EH (cell line): ENCODE results near the gene MINDY3.

ENCODE experiments used
- DNase-seq: peaks from one replicate; pipeline ENCODE4 v3.0.0-alpha.2; 2015; ENCODE audit warnings: low read depth

MINDY3 gene

GRCh38 chr10:15805395-15806058 lies 54.8 kb downstream of the MINDY3 start:
- DNase-seq: no peak

- DNase-seq: no peak
These were observed 56.2 kb downstream of the MINDY3 start for GRCh38 chr10:15804109-15804508.

GRCh38 chr10:15802375-15802949 lies 57.8 kb downstream of the MINDY3 start:
- DNase-seq: peak; percentile 17

- no peak for DNase-seq
These were observed 58.7 kb downstream of the MINDY3 start for GRCh38 chr10:15801641-15802040.

GRCh38 chr10:15801147-15801546 lies 59.2 kb downstream of the MINDY3 start:
- no peak for DNase-seq

GRCh38 chr10:15797346-15797745 lies 63.0 kb downstream of the MINDY3 start:
- no peak for DNase-seq

GRCh38 chr10:15796762-15797161 lies 63.5 kb downstream of the MINDY3 start:
- DNase-seq: no peak

GRCh38 chr10:15796098-15796759 lies 64.1 kb downstream of the MINDY3 start:
- peak; percentile 42 for DNase-seq

GRCh38 chr10:15795036-15795792 lies 65.1 kb downstream of the MINDY3 start:
- no peak for DNase-seq

- peak; percentile 55 for DNase-seq
These were observed 65.7 kb downstream of the MINDY3 start for GRCh38 chr10:15794569-15794968.

GRCh38 chr10:15793664-15794063 lies 66.6 kb downstream of the MINDY3 start:
- no peak for DNase-seq

- no peak for DNase-seq
These were observed 67.5 kb downstream of the MINDY3 start for GRCh38 chr10:15792777-15793176.

GRCh38 chr10:15791816-15792524 lies 68.3 kb downstream of the MINDY3 start:
- DNase-seq: peak; percentile 72

- DNase-seq: peak; percentile 91
These were observed 70.3 kb downstream of the MINDY3 start for GRCh38 chr10:15789793-15790525.

GRCh38 chr10:15787426-15787825 lies 72.9 kb downstream of the MINDY3 start:
- no peak for DNase-seq

GRCh38 chr10:15784662-15785300 lies 75.5 kb downstream of the MINDY3 start:
- DNase-seq: peak; percentile 68

- no peak for DNase-seq
These were observed 76.2 kb downstream of the MINDY3 start for GRCh38 chr10:15783941-15784636.

- no peak for DNase-seq
These were observed 77.5 kb downstream of the MINDY3 start for GRCh38 chr10:15782851-15783250.

GRCh38 chr10:15781381-15781960 lies 78.8 kb downstream of the MINDY3 start:
- no peak for DNase-seq
